ENCODE results near the gene MICAL3.

The MICAL3 gene

GRCh38 chr22:17924076-17924475, 100.3 kb downstream of the MICAL3 start:
- DNase-seq = no peak

DNA sequence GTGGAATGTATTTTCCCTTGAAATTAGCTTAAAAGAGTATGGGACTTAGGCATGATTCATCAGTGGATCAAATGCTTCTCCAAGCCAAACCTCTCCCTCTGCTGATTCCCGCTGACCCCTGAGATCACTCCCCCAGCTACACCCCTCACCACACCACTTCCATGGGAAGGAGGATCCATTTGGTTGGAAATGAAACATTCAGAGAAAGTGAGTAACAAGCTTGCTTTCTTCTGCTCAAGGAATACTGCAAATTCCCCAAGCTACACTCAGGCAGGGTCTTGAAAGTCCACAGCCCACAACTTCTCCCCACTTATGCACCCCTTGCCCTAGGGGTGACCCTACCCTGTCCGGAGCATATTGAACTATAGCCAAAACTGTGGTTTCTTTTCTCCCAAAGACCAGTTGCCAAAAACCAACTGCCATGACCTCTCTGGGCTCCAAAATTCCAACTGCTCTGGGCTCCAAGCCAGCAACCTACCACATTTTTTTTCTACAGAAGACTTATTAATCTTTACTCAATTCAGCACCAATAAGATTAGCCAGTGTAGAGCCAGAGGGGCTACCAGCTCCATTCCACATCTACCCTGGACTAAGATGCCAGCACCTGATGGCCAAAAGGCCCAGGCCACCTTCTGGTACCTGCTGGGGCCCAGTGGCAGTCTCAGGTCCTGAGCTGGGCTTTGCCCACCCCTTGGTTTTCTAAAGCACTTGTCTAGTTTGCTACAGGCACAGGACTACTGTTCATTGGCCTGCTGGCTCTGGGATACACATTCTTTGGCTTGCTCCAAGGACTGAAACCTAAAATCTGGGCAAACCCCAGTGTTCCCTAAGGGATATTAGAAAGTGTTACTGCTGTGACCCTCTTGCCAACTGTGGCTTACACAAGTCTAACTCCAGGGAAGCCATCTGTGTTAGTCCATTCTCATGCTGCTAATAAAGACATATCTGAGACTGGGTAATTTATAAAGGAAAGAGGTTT, 101.1 kb downstream of the MICAL3 start:
- no peak for DNase-seq

DNA sequence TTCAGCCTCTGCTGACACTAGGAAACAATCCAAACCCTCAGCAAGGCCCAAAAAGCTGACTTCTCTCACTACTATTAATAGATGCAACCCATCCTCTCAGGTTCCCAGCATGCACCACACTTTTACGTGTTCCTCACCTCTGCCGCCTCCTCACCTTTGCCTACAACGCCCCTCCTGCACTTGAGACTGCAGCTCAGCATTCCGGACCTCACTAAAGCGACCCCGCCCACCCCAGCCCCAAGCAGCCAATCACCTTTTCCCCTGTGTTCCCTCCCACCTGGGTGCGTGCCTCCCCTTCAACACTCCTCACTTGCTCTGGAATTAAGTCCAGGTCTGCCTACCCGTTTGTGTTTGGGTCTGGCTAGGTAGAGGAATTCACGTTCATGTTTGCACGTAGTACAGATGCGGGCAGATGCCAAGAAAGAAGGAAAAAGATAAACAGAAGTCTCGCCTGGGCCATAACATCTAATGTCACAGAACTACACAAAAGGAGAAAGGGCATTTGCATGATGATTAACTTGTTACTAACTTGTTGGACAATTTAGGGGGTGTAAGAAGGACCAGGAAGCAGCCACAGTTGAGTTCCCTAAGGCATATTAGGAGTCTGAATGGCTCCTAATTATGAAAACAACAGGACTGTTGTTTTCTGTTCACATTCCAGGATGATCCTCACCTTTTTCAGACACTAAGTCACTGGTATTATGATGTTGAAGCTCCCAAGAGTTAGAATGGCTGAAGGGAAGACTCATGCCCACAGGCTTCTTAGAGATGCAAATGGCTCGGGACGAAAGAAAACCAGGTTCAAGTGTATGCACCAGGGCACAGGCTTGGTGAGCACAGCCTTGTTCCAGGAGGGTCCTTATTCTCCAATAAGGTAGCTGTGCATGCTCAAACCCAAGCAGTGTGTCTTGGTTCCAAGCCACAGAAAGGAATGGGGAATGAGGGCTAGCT, 102.2 kb downstream of the MICAL3 start:
- DNase-seq = no peak

DNA sequence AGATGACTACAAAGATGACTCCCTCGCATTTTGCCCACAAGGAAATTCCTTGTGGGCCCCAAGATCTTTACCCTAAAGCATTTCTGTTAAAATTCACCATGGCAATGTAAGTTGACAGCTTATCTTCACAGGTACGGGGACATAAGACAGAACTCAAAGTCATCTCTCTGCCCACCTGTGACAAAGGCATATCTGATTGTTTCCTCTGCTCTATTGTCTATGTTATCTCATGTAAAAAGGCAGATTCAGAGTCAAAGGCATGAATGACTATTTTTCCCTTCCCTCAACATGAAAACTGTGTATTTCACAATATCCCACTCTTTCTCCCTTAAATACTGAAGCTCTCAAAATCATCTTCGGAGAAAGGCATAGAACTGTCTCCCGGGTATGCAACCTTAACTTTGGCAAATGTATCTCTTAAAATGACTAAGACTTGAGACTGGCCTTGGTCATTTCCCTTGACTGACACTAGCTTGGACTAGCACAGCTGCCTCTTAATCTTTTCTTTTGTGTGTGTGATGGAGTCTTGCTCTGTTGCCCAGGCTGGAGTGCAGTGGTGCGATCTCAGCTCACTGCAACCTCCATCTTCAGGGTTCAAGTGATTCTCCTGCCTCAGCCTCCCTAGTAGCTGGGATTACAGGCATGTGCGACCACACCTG, 103.2 kb downstream of the MICAL3 start:
- DNase-seq = no peak

DNA sequence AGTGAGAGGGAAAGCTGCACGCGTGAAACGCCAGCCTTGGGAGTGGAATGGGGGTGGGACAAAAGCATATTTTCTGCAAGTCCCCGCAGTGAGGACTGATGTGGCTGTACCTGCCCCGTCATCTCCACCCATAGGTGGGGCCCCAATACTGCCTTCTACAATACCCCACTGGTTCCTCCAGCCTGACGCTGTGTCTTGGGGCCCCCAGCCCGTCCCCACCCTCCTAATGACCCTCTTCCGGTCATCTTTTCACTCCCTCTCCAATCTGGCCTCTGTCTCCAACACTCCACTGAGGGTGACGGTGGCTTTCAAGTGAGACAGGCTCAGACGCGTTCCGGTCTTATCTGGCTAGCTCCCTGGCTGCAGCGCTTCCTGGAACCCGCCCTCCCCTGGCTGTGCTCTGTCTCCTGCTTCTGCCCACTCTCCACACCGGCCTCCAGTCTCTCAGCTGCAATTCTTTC, 104.2 kb downstream of the MICAL3 start:
- no peak for DNase-seq

DNA sequence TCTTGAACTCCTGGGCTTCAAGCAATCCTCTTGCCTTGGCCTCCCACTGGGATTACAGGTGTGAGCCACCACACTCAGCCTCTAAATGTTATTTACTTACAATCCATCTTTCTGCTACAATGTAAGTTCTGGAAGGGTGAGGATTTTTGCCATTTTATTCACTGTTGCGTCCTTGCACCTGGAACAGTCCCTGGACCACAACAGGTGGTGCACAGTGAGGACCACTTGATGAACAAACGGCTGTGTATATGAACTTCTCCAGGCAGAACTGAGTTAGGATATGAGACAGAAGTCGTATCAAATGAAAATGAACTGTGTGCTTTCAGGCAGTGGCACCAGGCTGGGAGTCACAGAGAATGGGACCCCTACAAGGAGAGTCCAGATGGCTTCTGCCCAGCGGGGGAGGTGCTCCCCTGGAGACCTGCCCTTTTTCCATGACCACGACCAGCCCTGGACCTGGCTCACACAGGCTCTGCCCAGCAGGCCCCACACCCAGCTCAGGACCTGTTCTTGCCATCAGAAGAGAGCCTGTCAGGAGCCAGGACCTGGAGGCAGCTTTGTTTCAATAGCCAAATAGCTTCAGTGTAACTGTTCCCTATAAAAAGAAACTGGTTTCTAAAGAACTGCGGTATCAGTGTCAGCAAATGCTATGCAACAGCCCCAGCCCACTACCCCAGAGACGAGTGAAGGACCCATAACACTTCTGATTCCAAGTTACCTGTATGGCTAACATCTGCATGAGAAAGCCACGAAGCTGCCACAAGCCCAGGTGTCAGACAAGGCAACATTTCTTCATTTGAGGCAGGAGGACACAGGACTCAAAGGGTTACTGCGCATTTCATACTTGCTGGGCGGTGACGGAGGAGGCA, 104.9 kb downstream of the MICAL3 start:
- DNase-seq = no peak

DNA sequence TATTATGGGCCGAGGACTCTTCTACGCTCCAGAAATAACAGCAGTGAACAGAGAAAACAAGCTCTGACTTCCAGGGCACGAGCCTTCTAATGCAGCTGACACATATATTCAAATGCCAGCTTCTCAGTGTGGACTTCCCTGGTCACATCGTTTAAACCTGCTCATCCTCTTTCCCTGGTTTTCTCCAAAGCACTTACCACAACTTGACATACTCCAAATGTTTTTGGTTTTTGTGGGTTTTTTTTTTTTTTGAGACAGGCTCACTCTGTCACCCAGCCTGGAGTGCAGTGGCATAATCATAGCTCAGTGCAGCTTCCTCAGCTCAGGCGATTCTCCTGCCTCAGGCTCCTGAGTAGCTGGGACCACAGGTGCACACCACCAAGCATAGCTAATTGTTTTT, 105.5 kb downstream of the MICAL3 start:
- no peak for DNase-seq

DNA sequence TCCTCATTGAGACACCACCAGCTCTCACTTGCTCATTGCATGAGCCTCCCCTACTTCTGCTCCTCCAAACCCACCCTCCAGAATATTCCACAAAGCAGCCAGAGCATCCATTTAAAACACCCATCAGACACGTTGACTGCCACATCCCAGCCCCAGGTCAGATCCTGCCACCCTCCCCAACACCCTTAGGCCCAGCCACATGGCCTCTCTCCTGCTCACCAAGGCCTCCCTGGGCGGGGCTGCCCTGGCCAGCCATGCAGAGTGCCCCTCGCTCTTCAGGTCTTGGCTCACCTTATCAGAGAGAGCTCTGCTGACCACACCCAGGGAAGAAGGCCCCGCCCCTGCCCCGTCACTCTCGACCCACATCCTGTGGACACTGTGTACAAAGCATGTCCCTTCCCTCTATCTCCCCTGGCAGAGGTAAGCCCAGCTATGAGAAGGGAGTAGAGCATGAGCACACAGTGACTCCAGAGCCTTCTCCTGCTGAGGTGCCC, 106.8 kb downstream of the MICAL3 start:
- no peak for DNase-seq

DNA sequence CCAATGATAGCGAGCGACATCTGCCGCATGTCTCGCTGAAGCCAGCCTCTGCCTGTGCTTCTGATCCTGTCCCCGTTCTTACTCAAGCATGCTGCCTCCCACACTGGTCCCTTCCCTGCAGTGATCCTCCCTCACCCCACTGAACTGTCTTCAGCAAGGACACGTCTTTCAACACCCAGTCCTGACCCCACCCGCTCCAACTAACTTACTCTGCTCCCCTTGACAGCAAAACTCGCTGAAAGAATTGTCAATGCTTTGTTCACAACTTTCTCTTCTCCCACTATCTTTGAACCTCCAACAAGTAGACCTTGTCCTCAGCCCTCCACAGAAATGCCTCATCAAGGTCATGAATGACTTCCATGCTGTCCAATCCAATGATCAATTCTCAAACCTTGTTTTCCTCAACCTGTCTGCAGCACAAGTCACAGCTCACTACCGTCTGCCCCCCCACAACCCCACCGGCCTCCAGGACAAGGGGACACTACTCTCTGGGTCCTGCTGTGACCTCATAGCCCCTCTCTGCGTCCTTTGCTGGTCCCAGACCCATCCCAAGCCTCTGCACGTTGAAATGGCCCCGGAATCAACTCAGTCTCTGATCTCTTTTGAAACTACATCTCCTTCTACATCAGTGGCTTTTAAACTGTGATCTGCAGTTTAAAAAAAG, 108.0 kb downstream of the MICAL3 start:
- no peak for DNase-seq

DNA sequence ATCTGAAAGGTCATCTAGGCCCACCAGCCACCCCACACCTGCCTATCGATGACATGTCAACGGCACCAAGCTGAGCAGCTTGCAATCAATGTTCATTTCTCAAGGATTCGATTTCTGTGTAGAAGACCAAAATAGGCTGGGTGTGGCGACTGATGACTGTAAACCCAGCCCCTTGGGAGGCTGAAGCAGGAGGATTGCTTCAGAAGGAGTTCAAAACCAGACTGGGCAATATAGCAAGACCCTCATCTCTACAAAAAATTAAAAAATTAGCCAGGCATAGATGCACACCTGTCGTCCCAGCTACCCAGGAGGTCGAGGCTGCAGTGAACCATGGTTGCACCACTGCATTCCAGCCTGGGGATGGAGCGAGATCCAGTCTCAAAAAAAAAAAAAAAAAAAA, 108.7 kb downstream of the MICAL3 start:
- no peak for DNase-seq

- DNase-seq = no peak
These were observed 109.2 kb downstream of the MICAL3 start for GRCh38 chr22:17915188-17915587.

DNA sequence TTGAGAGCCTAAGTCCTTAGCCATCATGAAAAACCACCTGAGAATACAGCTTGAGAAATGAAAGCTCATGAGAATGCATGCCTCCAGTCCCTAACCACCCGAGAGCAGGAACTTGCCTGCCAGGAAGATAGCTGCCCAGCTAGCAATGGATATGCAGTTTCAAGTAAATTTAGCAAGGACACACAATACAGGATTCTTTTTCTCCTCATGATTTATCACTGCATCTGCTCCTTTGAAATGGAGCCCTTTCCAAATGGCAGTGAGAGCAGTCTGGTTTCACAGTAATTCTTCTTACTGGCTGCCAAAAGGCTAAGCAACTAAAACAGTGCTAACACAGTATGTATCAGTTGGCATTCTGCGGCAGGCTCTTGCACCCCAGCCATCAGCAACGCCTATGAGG, 109.9 kb downstream of the MICAL3 start:
- no peak for DNase-seq

DNA sequence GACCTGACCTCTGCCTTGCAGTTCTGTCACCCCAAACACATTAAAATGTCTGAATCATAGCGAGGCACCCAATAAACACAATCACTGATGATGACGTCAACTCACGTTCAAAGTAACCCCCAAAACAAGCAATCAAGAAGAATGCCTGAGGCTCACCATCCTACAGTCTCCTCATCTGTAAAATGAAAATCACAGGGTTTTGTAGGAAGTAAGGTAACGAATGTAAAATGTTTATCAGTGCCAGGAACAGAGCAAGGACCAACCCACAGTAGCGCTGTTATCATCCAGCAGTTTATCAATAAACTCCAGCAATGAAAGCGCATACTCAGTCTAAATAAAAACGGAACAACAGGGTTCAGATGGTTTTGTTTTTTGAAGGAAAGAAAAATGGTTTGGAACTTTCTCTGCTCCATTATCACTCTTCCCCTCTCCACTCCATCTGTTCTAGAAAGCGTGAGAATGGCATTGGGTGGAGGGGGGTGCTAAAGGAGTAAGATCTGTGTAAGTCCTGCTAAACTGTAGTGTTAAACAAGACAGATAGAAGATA, 110.5 kb downstream of the MICAL3 start:
- DNase-seq = no peak

GRCh38 chr22:17912945-17913721, 111.2 kb downstream of the MICAL3 start:
- DNase-seq = no peak

DNA sequence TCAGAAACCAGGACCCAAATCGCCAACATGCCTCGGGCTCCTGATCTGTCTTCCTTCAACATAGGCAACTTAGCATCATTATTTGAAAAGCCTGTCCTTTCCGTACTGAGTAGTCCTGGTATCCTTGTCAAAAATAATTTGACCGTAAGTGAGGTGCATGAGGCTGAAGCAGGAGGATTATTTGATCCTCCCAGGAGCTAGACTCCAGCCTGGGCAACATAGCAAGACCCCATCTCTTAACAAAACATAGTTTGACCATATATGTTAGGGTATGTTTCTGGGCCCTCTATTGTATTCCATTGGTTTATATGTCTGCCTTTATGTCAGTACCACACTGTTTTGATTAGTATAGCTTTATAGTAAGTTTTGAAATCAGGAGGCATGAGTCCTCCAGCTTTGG, 112.5 kb downstream of the MICAL3 start:
- no peak for DNase-seq

- no peak for DNase-seq
These were observed 113.1 kb downstream of the MICAL3 start for GRCh38 chr22:17911312-17911705.

- no peak for DNase-seq
These were observed 113.6 kb downstream of the MICAL3 start for GRCh38 chr22:17910561-17911311.

- no peak for DNase-seq
These were observed 116.7 kb downstream of the MICAL3 start for GRCh38 chr22:17907748-17908051.

DNA sequence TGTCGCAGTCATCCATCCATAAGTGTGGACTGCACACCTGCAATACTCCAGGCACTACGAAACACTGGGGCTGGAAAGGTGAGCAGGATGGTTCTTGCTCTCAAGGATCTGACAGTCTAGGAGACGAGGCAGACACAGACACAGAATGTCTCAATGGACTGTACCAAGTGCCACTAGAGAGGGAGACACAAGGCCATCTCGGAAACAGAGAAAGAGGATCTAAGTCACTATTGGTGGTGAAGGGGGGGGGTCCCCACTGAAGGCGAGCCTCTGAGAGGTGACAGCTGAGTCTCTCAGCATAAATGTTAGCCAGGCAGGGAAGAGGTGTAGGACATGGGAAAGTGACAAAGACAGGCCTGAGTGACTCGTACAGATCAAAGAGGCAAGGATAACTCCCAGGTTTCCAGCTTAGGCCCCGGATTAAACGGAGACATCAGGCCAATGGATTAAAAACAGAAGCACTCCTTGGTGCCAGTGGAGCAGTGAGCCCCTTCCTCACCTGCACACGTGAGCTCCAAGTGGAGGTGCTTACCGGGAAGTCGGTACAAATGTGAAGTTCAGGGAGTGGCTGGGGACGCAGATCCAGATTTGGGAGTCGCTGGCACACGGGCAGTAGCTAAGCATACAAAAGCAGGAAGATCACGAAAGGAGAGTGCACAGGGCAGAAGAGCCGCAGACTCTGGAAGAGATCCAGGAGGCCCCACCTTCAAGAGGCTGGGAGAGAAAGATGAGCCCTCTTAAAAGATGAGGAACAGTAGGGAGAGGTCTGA, 117.2 kb downstream of the MICAL3 start:
- no peak for DNase-seq

Data from stimulated activated naive CD4-positive, alpha-beta T cell treated with Interleukin-2 at 50 U/mL for 16 hours (primary cell).